GM12892 (cell line): Measurements from ENCODE around the gene ONECUT1.

ENCODE experiments used
- POLR2A ChIP-seq: IDR thresholded peaks from 2 replicates; pipeline ENCODE4 v1.6.1; 2011; ENCODE audit warnings: low read depth, low read length, control low read depth
- POLR2AphosphoS5 ChIP-seq: IDR thresholded peaks from 2 replicates; pipeline ENCODE4 v1.6.1; 2011; ENCODE audit warnings: low read depth, low read length, control low read depth
- TAF1 ChIP-seq: IDR thresholded peaks from 2 replicates; pipeline ENCODE4 v1.6.1; 2011; ENCODE audit warnings: low read depth, mild to moderate bottlenecking, control low read depth, low read length, borderline replicate concordance

DNA sequence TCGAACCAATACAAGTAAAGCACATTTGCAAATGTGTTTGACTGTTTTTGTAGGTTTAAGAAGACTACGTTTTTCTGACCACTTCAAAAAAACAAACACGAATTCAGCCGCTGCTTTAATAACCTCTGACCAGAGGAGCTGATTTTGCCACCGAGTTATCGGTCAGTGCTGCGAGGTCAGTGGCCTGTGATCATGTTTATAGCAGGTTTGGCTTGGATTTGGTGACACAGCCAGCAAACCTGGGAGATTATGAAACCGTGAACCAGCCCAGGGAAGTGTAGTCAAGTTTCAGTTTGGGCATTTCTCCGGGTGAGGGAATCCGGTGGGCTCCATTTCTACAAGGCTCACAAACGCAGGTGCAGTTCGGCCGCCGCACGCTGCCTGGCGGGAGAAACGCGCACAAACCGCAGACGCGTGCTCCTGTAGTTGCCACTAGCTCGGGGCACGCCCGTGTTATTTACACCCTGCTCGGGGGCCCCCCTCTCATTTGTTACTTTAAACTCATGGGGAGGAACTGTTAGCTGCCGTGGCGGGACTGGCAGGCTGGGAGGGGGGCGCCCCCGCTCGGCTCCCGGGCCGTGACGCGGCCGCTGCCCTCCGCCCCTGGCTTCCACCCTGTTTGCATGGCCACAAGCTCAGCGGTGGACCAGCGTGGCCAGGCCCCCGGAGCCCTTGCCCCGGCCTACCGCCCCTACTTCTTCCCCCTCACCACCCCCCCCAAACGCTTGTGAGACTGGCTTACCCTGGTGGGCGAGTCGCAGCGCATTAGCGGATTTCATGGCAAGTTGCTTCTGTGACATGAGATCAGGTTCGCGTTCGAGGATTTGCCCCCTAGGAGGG is 13.6 kb upstream of the ONECUT1 start:
- TF ChIP-seq POLR2A (no peak), TAF1 (no peak), POLR2AphosphoS5 (no peak)
